ENCODE data around the gene ADGRG2.
"Not testable (repeated sequence)": the region's sequence is repeated elsewhere in the genome, so short reads cannot be mapped to it uniquely, and the experiment has no call there.

The ADGRG2 gene

GRCh38 chrX:18992829-18993228 lies 129.4 kb downstream of the ADGRG2 start:
- in situ Hi-C loops (cut with HindIII; ENCODE audit: low sequenced_read_pairs), result no loop called here
- no peak overlapping the region for H3K4me3 ChIP-seq (ENCODE audit: low read depth, low read length)
- no peak for DNase-seq (ENCODE audit: low read depth, low spot score)
- no peak for TF ChIP-seq CTCF (IDR thresholded peaks at IDR 0.05; ENCODE audit: low read depth, low read length)

- no peak for DNase-seq (ENCODE audit: low read depth, low spot score)
- in situ Hi-C loops (cut with HindIII; ENCODE audit: low sequenced_read_pairs), result no loop called here
- no peak for TF ChIP-seq CTCF (IDR thresholded peaks at IDR 0.05; ENCODE audit: low read depth, low read length)
- H3K4me3 ChIP-seq (ENCODE audit: low read depth, low read length), result peak overlapping the region; percentile 61
Observed at GRCh38 chrX:18985186-18985435, 137.2 kb downstream of the ADGRG2 start.

GRCh38 chrX:18984381-18985185 lies 137.7 kb downstream of the ADGRG2 start:
- TF ChIP-seq CTCF (IDR thresholded peaks at IDR 0.05; ENCODE audit: low read depth, low read length), result peak; percentile 45
- DNase-seq (ENCODE audit: low read depth, low spot score), result peak; percentile 71
- in situ Hi-C loops (cut with HindIII; ENCODE audit: low sequenced_read_pairs), result no loop called here
- H3K4me3 ChIP-seq (ENCODE audit: low read depth, low read length), result peak overlapping the region; percentile 61

GRCh38 chrX:18983666-18984380 lies 138.4 kb downstream of the ADGRG2 start, which contains the start of gene PHKA2:
TSS of gene PHKA2 (minus strand) at chrX:18984114. CDS start at chrX:18983932, 182 bp downstream.
- in situ Hi-C loops (cut with HindIII; ENCODE audit: low sequenced_read_pairs), result no loop called here
- TF ChIP-seq CTCF (IDR thresholded peaks at IDR 0.05; ENCODE audit: low read depth, low read length), result no peak
- no peak for DNase-seq (ENCODE audit: low read depth, low spot score)
- H3K4me3 ChIP-seq (ENCODE audit: low read depth, low read length), result peak within 1 kb of the TSS; percentile 61

- no peak overlapping the region for H3K4me3 ChIP-seq (ENCODE audit: low read depth, low read length)
- in situ Hi-C loops (cut with HindIII; ENCODE audit: low sequenced_read_pairs), result no loop called here
- TF ChIP-seq CTCF (IDR thresholded peaks at IDR 0.05; ENCODE audit: low read depth, low read length), result no peak
- DNase-seq (ENCODE audit: low read depth, low spot score), result no peak
Observed at GRCh38 chrX:18981124-18981807, 141.0 kb downstream of the ADGRG2 start.

GRCh38 chrX:18980262-18980661 lies 142.0 kb downstream of the ADGRG2 start:
- in situ Hi-C loops (cut with HindIII; ENCODE audit: low sequenced_read_pairs); DNase-seq (ENCODE audit: low read depth, low spot score); H3K4me3 ChIP-seq (ENCODE audit: low read depth, low read length): not testable (repeated sequence)

- TF ChIP-seq CTCF (IDR thresholded peaks at IDR 0.05; ENCODE audit: low read depth, low read length), result no peak
- in situ Hi-C loops (cut with HindIII; ENCODE audit: low sequenced_read_pairs), result no loop called here
- H3K4me3 ChIP-seq (ENCODE audit: low read depth, low read length), result no peak overlapping the region
- DNase-seq (ENCODE audit: low read depth, low spot score), result no peak
Observed at GRCh38 chrX:18974993-18975392, 147.3 kb downstream of the ADGRG2 start.

Measured in astrocyte of the spinal cord (primary cell).